KMS-11 (cell line): ENCODE data around the gene ZC3H6.

Experiments
- H2AFZ ChIP-seq: fragments of 200-600 bp; sonication (generic); 2 replicates; pipeline ENCODE4 v1.6.1; 2016; ENCODE audit warnings: antibody characterized with exemption, mixed run types, low read depth
- H3K27ac ChIP-seq: fragments of 200-600 bp; sonication (generic); 2 replicates; pipeline ENCODE4 v1.6.1; 2016; ENCODE audit warnings: mild to moderate bottlenecking, mixed run types
- H3K27me3 ChIP-seq: fragments of 200-600 bp; sonication (generic); 2 replicates; pipeline ENCODE4 v1.6.1; 2017; ENCODE audit warnings: mild to moderate bottlenecking, low read depth, mixed run types, moderate library complexity; ENCODE audit not compliant: insufficient read depth
- H3K36me3 ChIP-seq: fragments of 200-600 bp; sonication (generic); 2 replicates; pipeline ENCODE4 v1.6.1; 2017; ENCODE audit warnings: mild to moderate bottlenecking, mixed run types; ENCODE audit not compliant: insufficient read depth
- H3K4me1 ChIP-seq: fragments of 200-600 bp; sonication (generic); 2 replicates; pipeline ENCODE4 v1.6.1; 2016; ENCODE audit warnings: mild to moderate bottlenecking, low read depth, mixed run types; ENCODE audit not compliant: poor library complexity, severe bottlenecking
- H3K4me2 ChIP-seq: fragments of 200-600 bp; sonication (generic); 2 replicates; pipeline ENCODE4 v1.7.0; 2016; ENCODE audit warnings: mild to moderate bottlenecking, mixed run types
- H3K4me3 ChIP-seq: fragments of 200-600 bp; sonication (generic); IDR thresholded peaks from 2 replicates; pipeline ENCODE4 v1.6.1; 2017; ENCODE audit warnings: low read depth, low read length, mixed read lengths; ENCODE audit not compliant: insufficient read depth
- H3K79me2 ChIP-seq: fragments of 200-600 bp; sonication (generic); 2 replicates; pipeline ENCODE4 v1.6.1; 2016; ENCODE audit warnings: low read depth, mixed run types; ENCODE audit not compliant: insufficient read depth
- H3K9ac ChIP-seq: fragments of 200-600 bp; sonication (generic); 2 replicates; pipeline ENCODE4 v1.6.1; 2016; ENCODE audit warnings: mild to moderate bottlenecking, mixed run types
- H4K20me1 ChIP-seq: fragments of 200-600 bp; sonication (generic); 2 replicates; pipeline ENCODE4 v1.6.1; 2016; ENCODE audit warnings: mild to moderate bottlenecking, mixed run types; ENCODE audit not compliant: insufficient read depth
- CTCF ChIP-seq: fragments of 200-600 bp; sonication (generic); conservative IDR thresholded peaks from 2 replicates; pipeline ENCODE4 v1.6.1; 2017; ENCODE audit warnings: low read depth, mild to moderate bottlenecking, antibody characterized with exemption, low read length, moderate library complexity, mixed read lengths

The ZC3H6 gene

GRCh38 chr2:112317303-112318158, 42.1 kb downstream of the ZC3H6 start:
- Histone ChIP-seq H3K4me1 (no peaks in the 10 kb centered on the region), H3K36me3 (no peaks in the 10 kb centered on the region), H3K27ac (no peak overlapping the region), H3K79me2 (no peaks in the 10 kb centered on the region), H3K4me2 (no peak overlapping the region), H3K9ac (no peak overlapping the region), H4K20me1 (no peaks in the 10 kb centered on the region), H3K4me3 (no peak overlapping the region), H3K27me3 (no peaks in the 10 kb centered on the region), H2AFZ (no peak overlapping the region)
- TF ChIP-seq CTCF: no peak

- Histone ChIP-seq H3K9ac (no peak overlapping the region), H3K4me2 (no peak overlapping the region), H3K27ac (no peak overlapping the region), H3K4me1 (no peaks in the 10 kb centered on the region), H3K79me2 (no peaks in the 10 kb centered on the region), H4K20me1 (no peaks in the 10 kb centered on the region), H2AFZ (no peak overlapping the region), H3K36me3 (no peaks in the 10 kb centered on the region), H3K4me3 (no peak overlapping the region), H3K27me3 (no peaks in the 10 kb centered on the region)
- no peak for TF ChIP-seq CTCF
These were observed 43.1 kb downstream of the ZC3H6 start for GRCh38 chr2:112318515-112318914.

- Histone ChIP-seq H2AFZ (no peak overlapping the region), H3K9ac (no peak overlapping the region), H3K4me3 (no peak overlapping the region), H3K27me3 (no peaks in the 10 kb centered on the region), H3K36me3 (no peaks in the 10 kb centered on the region), H3K79me2 (no peaks in the 10 kb centered on the region), H3K4me1 (no peaks in the 10 kb centered on the region), H3K4me2 (no peak overlapping the region), H3K27ac (no peak overlapping the region), H4K20me1 (no peaks in the 10 kb centered on the region)
- TF ChIP-seq CTCF: no peak
These were observed 46.3 kb downstream of the ZC3H6 start for GRCh38 chr2:112321375-112322320.

- no peak overlapping the region for H3K4me3 ChIP-seq
- no peak overlapping the region for H3K27ac ChIP-seq
- H3K4me2 ChIP-seq: no peak overlapping the region
- no peaks in the 10 kb centered on the region for H3K36me3 ChIP-seq
- H4K20me1 ChIP-seq: no peaks in the 10 kb centered on the region
- no peaks in the 10 kb centered on the region for H3K27me3 ChIP-seq
- H2AFZ ChIP-seq: no peak overlapping the region
- no peaks in the 10 kb centered on the region for H3K4me1 ChIP-seq
- no peaks in the 10 kb centered on the region for H3K79me2 ChIP-seq
- no peak for TF ChIP-seq CTCF
- no peak overlapping the region for H3K9ac ChIP-seq
These were observed 47.5 kb downstream of the ZC3H6 start for GRCh38 chr2:112322919-112323318.
